HG02943 (cell line): Measurements from ENCODE around the gene KSR2.

Experiments
- ATAC-seq: cut with Tn5 transposase; IDR thresholded peaks from one replicate; pipeline ENCODE4 v1.9.1; 2021; ENCODE audit warnings: mild to moderate bottlenecking, low read depth, moderate library complexity; ENCODE audit not compliant: unreplicated experiment

KSR2 gene

GRCh38 chr12:117563706-117564105, 405.1 kb downstream of the KSR2 start:
- ATAC-seq = no peak

GRCh38 chr12:117563007-117563406, 405.8 kb downstream of the KSR2 start:
- no peak for ATAC-seq

GRCh38 chr12:117561990-117562389, 406.8 kb downstream of the KSR2 start:
- ATAC-seq = no peak

- no peak for ATAC-seq
These were observed 408.8 kb downstream of the KSR2 start for GRCh38 chr12:117559978-117560377.

GRCh38 chr12:117555889-117556288, 412.9 kb downstream of the KSR2 start:
- no peak for ATAC-seq

- no peak for ATAC-seq
These were observed 415.8 kb downstream of the KSR2 start for GRCh38 chr12:117552971-117553370.

GRCh38 chr12:117551665-117552064, 417.1 kb downstream of the KSR2 start:
- ATAC-seq = no peak

- ATAC-seq = no peak
These were observed 421.6 kb downstream of the KSR2 start for GRCh38 chr12:117547209-117547608.

- no peak for ATAC-seq
These were observed 423.6 kb downstream of the KSR2 start for GRCh38 chr12:117545216-117545615.

- ATAC-seq = no peak
These were observed 428.8 kb downstream of the KSR2 start for GRCh38 chr12:117540011-117540410.

GRCh38 chr12:117538926-117539325, 429.9 kb downstream of the KSR2 start:
- no peak for ATAC-seq

- ATAC-seq = no peak
These were observed 430.6 kb downstream of the KSR2 start for GRCh38 chr12:117538032-117538690.

GRCh38 chr12:117533687-117534086, 435.1 kb downstream of the KSR2 start:
- ATAC-seq = no peak

- ATAC-seq = no peak
These were observed 438.0 kb downstream of the KSR2 start for GRCh38 chr12:117530796-117531195.

GRCh38 chr12:117528538-117528937, 440.3 kb downstream of the KSR2 start:
- no peak for ATAC-seq

GRCh38 chr12:117527479-117527855, 441.3 kb downstream of the KSR2 start:
- no peak for ATAC-seq

GRCh38 chr12:117526757-117527478, 441.9 kb downstream of the KSR2 start:
- no peak for ATAC-seq

GRCh38 chr12:117525766-117526165, 443.0 kb downstream of the KSR2 start:
- ATAC-seq = no peak

- no peak for ATAC-seq
These were observed 444.0 kb downstream of the KSR2 start for GRCh38 chr12:117524806-117525205.

GRCh38 chr12:117523971-117524370, 444.8 kb downstream of the KSR2 start:
- no peak for ATAC-seq

- no peak for ATAC-seq
These were observed 446.2 kb downstream of the KSR2 start for GRCh38 chr12:117522559-117522958.

- no peak for ATAC-seq
These were observed 446.9 kb downstream of the KSR2 start for GRCh38 chr12:117521867-117522266.
